ENCODE data around the gene MTHFSD.

The MTHFSD gene

GRCh38 chr16:86549076-86549892 lies 5.8 kb downstream of the MTHFSD start:
- DNase-seq: no peak

GRCh38 chr16:86547286-86547685 lies 7.7 kb downstream of the MTHFSD start:
- DNase-seq: no peak

- DNase-seq: no peak
Observed at GRCh38 chr16:86546638-86547013, 8.4 kb downstream of the MTHFSD start.

- DNase-seq: no peak
Observed at GRCh38 chr16:86545954-86546637, 8.9 kb downstream of the MTHFSD start.

GRCh38 chr16:86545481-86545880 lies 9.6 kb downstream of the MTHFSD start:
- no peak for DNase-seq

- DNase-seq: no peak
Observed at GRCh38 chr16:86542756-86543750, 12.0 kb downstream of the MTHFSD start.

- no peak for DNase-seq
Observed at GRCh38 chr16:86541560-86541959, 13.5 kb downstream of the MTHFSD start.

GRCh38 chr16:86540894-86541293 lies 14.1 kb downstream of the MTHFSD start:
- no peak for DNase-seq

- DNase-seq: no peak
Observed at GRCh38 chr16:86538196-86538780, 16.7 kb downstream of the MTHFSD start.

GRCh38 chr16:86537486-86537885 lies 17.5 kb downstream of the MTHFSD start:
- DNase-seq: no peak

GRCh38 chr16:86536621-86537020 lies 18.4 kb downstream of the MTHFSD start:
- DNase-seq: no peak

GRCh38 chr16:86534779-86535615 lies 20.0 kb downstream of the MTHFSD start:
- DNase-seq: no peak

- DNase-seq: no peak
Observed at GRCh38 chr16:86533767-86534351, 21.2 kb downstream of the MTHFSD start.

- no peak for DNase-seq
Observed at GRCh38 chr16:86533076-86533475, 22.0 kb downstream of the MTHFSD start.

GRCh38 chr16:86532526-86532815 lies 22.6 kb downstream of the MTHFSD start:
- no peak for DNase-seq

GRCh38 chr16:86531641-86532525 lies 23.2 kb downstream of the MTHFSD start:
- no peak for DNase-seq

GRCh38 chr16:86531191-86531545 lies 23.9 kb downstream of the MTHFSD start:
- no peak for DNase-seq

GRCh38 chr16:86530251-86531190 lies 24.5 kb downstream of the MTHFSD start:
- DNase-seq: no peak

- no peak for DNase-seq
Observed at GRCh38 chr16:86529160-86529559, 25.9 kb downstream of the MTHFSD start.

Measured in activated CD4-positive, alpha-beta T cell treated with anti-CD3 and anti-CD28 coated beads for 4 hours (primary cell).